ENCODE data around the gene SLBP. TPM values are rescaled to one million over a fixed set of nuclear protein-coding genes. Genes with fewer than 3 reads are reported as not detected.

SLBP gene
- total RNA-seq, 1 donor from 2014 or later, result 45.8 TPM

- Mint-ChIP-seq H3K4me1 (peaks cover 3% of the 10 kb centered on the region), H3K27me3 (ENCODE audit: low read depth) (no peaks in the 10 kb centered on the region), H3K27ac (no peak overlapping the region), H3K36me3 (peaks cover 3% of the 10 kb centered on the region), H3K9me3 (no peaks in the 10 kb centered on the region), H3K4me3 (no peak overlapping the region)
- no peak for DNase-seq (ENCODE audit: low spot score in 2 of 2, unreplicated experiment in 2 of 2)
- TF ChIP-seq, protein P1, sequence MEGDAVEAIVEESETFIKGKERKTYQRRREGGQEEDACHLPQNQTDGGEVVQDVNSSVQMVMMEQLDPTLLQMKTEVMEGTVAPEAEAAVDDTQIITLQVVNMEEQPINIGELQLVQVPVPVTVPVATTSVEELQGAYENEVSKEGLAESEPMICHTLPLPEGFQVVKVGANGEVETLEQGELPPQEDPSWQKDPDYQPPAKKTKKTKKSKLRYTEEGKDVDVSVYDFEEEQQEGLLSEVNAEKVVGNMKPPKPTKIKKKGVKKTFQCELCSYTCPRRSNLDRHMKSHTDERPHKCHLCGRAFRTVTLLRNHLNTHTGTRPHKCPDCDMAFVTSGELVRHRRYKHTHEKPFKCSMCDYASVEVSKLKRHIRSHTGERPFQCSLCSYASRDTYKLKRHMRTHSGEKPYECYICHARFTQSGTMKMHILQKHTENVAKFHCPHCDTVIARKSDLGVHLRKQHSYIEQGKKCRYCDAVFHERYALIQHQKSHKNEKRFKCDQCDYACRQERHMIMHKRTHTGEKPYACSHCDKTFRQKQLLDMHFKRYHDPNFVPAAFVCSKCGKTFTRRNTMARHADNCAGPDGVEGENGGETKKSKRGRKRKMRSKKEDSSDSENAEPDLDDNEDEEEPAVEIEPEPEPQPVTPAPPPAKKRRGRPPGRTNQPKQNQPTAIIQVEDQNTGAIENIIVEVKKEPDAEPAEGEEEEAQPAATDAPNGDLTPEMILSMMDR (IDR thresholded peaks at IDR 0.05; ENCODE audit: unreplicated experiment), result no peak
Measured at GRCh38 chr4:1659104-1660043, 52.7 kb downstream of the SLBP start.

GRCh38 chr4:1658581-1658980 is 53.5 kb downstream of the SLBP start:
- no peak for DNase-seq (ENCODE audit: low spot score in 2 of 2, unreplicated experiment in 2 of 2)
- Mint-ChIP-seq H3K9me3 (no peaks in the 10 kb centered on the region), H3K27ac (no peak overlapping the region), H3K4me1 (no peaks in the 10 kb centered on the region), H3K4me3 (no peak overlapping the region), H3K27me3 (ENCODE audit: low read depth) (no peaks in the 10 kb centered on the region), H3K36me3 (peaks cover 3% of the 10 kb centered on the region)
- TF ChIP-seq, protein P1 (IDR thresholded peaks at IDR 0.05; ENCODE audit: unreplicated experiment), result no peak

DNA sequence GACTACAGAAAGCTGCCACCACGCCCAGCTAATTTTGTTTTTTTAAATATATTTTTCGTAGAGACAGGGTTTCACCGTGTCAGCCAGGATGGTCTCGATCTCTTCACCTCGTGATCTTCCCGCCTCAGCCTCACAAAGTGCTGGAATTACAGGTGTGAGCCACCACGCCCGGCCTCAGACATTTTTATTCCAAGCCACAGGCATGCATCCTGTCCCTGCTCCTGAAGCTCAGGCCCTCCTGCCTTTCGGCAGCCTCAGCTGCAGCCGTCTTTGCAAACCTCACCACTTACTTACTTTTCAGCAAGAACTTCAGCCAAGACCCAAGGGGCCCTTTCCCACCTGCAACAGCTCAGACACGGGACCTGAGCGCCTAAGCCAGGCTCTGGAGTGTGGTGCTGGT is 54.0 kb downstream of the SLBP start:
- H3K36me3 Mint-ChIP-seq, result peaks cover 1% of the 10 kb centered on the region
- H3K4me1 Mint-ChIP-seq, result no peaks in the 10 kb centered on the region
- H3K9me3 Mint-ChIP-seq, result no peaks in the 10 kb centered on the region
- DNase-seq (ENCODE audit: low spot score in 2 of 2, unreplicated experiment in 2 of 2), result no peak
- H3K4me3 Mint-ChIP-seq, result no peak overlapping the region
- TF ChIP-seq, protein P1 (IDR thresholded peaks at IDR 0.05; ENCODE audit: unreplicated experiment), result no peak
- H3K27me3 Mint-ChIP-seq (ENCODE audit: low read depth), result no peaks in the 10 kb centered on the region
- H3K27ac Mint-ChIP-seq, result no peak overlapping the region

DNA sequence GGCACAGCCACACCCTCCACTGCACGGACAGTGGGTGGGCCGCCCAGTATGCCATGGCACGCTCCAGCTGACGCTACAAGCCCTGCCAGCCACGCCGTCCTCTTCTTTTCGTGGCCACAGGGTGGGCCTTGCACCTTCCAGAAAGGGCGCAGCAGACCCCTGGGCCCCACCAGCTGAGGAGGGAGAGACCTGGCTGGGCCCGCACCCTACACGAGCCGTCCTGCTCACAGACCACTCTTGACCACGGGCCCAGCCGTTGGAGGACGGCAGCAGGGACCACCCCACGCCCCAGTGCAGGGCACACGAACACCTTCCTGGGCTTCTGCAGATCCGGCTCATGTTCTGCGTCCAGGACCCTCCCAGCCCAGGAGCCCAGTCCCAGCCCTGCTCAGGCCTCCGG is 55.1 kb downstream of the SLBP start:
- no peak for DNase-seq (ENCODE audit: low spot score in 2 of 2, unreplicated experiment in 2 of 2)
- Mint-ChIP-seq H3K4me3 (no peak overlapping the region), H3K27me3 (ENCODE audit: low read depth) (no peaks in the 10 kb centered on the region), H3K36me3 (no peaks in the 10 kb centered on the region), H3K9me3 (no peaks in the 10 kb centered on the region), H3K27ac (no peak overlapping the region), H3K4me1 (no peaks in the 10 kb centered on the region)
- TF ChIP-seq, protein P1 (IDR thresholded peaks at IDR 0.05; ENCODE audit: unreplicated experiment), result no peak

DNA sequence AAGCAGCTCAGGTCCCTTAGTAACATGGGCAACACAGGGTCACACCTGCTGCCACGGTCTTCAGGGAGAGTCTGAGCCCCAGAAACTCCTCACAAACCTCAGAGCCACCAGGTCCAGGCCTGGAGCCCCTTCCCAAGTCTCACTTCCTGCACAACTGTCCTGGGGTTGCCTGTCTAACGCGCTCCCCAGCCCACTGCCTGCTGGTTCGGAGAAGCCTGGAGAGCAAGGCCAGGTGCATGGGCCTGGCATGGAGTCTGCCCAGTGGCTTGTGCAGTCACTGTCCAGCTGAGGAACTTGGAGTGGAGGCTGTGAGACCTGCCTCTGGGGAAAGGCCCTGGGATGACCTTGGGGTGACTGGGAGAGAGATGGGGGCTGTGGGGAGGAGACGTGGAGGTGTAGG is 56.0 kb downstream of the SLBP start:
- Mint-ChIP-seq H3K27me3 (ENCODE audit: low read depth) (no peaks in the 10 kb centered on the region), H3K27ac (no peak overlapping the region), H3K36me3 (no peaks in the 10 kb centered on the region), H3K4me3 (no peak overlapping the region), H3K4me1 (no peaks in the 10 kb centered on the region), H3K9me3 (no peaks in the 10 kb centered on the region)
- no peak for DNase-seq (ENCODE audit: low spot score in 2 of 2, unreplicated experiment in 2 of 2)
- TF ChIP-seq, protein P1 (IDR thresholded peaks at IDR 0.05; ENCODE audit: unreplicated experiment), result no peak
